ENCODE results near the gene VGLL2.

DNA sequence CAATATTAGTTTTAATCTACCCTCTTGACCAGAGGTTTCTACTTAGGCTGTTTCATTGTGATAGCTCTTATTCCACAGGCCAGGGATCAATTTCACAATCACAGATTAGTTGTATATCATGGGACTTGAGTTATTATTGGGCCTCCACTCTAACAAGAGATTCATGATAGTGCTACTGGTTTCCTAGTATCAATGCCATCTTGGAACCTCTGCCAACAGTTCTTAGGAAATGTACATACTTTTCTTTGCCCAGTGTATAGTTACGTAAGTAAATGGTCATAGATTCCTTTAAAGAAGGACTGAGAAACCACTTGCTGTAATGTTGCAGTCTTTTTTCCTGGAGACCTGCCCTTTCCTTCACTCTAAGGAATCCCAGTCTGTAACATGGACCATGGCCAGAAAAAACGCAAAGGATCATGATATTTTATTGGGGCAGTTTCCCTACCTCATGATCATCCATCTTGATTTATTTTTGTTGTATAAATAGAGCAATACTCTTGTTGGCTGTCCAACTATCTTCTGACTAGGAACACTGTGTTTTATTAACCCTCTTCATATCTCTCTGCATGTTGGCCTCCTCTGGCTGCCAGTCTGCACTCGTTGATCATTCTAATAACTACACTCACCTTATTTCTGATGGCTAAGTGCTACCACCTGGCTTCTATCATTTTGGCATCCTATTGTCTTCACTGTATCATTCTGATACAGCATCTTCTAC, 38.0 kb upstream of the VGLL2 start:
- TF ChIP-seq, protein P1, sequence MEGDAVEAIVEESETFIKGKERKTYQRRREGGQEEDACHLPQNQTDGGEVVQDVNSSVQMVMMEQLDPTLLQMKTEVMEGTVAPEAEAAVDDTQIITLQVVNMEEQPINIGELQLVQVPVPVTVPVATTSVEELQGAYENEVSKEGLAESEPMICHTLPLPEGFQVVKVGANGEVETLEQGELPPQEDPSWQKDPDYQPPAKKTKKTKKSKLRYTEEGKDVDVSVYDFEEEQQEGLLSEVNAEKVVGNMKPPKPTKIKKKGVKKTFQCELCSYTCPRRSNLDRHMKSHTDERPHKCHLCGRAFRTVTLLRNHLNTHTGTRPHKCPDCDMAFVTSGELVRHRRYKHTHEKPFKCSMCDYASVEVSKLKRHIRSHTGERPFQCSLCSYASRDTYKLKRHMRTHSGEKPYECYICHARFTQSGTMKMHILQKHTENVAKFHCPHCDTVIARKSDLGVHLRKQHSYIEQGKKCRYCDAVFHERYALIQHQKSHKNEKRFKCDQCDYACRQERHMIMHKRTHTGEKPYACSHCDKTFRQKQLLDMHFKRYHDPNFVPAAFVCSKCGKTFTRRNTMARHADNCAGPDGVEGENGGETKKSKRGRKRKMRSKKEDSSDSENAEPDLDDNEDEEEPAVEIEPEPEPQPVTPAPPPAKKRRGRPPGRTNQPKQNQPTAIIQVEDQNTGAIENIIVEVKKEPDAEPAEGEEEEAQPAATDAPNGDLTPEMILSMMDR (IDR thresholded peaks at IDR 0.05; ENCODE audit: extremely low read depth in 1 of 2, insufficient read depth in 1 of 2, low read depth in 1 of 2, low read length in 2 of 2): no peak
- TF ChIP-seq POLR2A (IDR thresholded peaks at IDR 0.05; ENCODE audit: low read depth, low read length) (no peak), EZH2 (IDR thresholded peaks at IDR 0.05; ENCODE audit: borderline replicate concordance, low read depth, low read length, severe bottlenecking) (no peak), JUN (IDR thresholded peaks at IDR 0.05; ENCODE audit: borderline replicate concordance, insufficient read depth, insufficient read length, low read depth) (no peak), MYC (IDR thresholded peaks at IDR 0.05; ENCODE audit: low read depth, low read length) (no peak), FOS (IDR thresholded peaks at IDR 0.05; ENCODE audit: borderline replicate concordance, insufficient read depth, low read length) (no peak), POLR2AphosphoS5 (IDR thresholded peaks at IDR 0.05; ENCODE audit: insufficient read depth, low read depth, low read length) (no peak), GATA2 (IDR thresholded peaks at IDR 0.05; ENCODE audit: insufficient read depth, insufficient read length, low read depth, low read length) (no peak)
- TF ChIP-seq, protein P2, sequence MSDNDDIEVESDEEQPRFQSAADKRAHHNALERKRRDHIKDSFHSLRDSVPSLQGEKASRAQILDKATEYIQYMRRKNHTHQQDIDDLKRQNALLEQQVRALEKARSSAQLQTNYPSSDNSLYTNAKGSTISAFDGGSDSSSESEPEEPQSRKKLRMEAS (IDR thresholded peaks at IDR 0.05; ENCODE audit: insufficient read depth, insufficient read length): no peak
